ENCODE data around the gene GRN. TPM values are rescaled to one million over a fixed set of nuclear protein-coding genes. Genes with fewer than 3 reads are reported as not detected.
"Not testable (repeated sequence)": the region's sequence is repeated elsewhere in the genome, so short reads cannot be mapped to it uniquely, and the experiment has no call there.

The GRN gene
- total RNA-seq, 1 experiment from 2014 or later: 138 TPM

DNA sequence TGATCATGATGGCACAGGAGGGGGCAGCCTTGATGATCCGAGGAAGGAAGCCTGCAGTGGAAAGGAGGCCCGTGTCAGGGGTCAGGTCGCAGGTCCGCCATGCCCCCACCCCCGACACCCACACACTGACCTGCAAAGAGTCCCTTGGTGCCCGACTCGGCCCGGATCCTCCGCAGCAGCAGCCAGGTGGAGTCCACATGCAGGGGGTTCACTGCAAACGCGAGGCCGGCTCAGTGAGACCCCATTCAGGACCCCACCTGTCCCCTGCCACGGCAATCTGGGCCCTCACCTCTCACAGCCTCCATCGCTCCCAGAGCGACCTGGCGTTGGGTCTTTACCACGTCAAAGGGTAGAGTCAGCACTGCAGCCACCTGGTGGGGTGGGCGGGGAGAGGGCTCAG, 25.0 kb upstream of the GRN start:
- no peak for DNase-seq (ENCODE audit: extremely low read depth, low read depth)

DNA sequence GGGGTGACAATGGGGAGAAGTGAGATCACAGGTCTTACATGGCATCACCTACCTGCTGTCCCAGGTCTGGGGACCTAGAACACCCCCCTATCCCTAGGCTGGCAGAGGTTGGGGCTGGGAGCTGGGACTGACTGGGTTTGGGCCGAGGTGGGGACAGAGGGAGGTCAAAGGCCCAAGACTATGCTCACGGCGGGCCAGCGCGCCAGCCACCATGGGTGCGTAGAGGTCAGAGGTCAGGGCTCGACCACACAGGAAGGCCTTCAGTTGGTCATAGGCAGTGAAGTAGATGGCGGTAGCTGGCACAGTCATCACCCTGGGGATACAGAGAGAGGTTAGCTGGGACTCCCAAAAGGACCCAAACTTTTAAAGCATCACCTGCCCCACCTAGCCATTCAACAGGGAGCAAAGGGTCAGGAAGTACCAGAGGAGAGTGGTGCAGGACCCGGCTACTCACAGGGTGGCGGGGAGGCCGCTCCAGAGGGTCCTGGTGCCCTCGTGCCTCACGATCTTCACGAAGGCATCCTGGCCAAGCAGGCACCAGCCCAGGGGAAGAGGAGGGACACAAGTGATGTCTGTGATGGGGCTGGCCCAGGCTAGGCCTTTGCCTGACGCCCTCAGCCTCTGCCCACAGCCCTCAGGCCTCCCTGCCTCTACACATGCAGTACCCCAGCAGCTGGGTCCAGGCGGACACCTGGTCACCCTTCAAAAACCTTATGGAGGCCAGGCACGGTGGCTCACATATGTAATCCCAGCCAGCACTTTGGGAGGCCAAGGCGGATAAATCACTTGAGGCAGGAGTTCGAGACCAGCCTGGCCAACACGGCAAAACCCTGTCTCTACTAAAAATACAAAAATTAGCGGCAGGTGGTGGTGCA, 23.6 kb upstream of the GRN start:
- no peak for DNase-seq (ENCODE audit: extremely low read depth, low read depth)

DNA sequence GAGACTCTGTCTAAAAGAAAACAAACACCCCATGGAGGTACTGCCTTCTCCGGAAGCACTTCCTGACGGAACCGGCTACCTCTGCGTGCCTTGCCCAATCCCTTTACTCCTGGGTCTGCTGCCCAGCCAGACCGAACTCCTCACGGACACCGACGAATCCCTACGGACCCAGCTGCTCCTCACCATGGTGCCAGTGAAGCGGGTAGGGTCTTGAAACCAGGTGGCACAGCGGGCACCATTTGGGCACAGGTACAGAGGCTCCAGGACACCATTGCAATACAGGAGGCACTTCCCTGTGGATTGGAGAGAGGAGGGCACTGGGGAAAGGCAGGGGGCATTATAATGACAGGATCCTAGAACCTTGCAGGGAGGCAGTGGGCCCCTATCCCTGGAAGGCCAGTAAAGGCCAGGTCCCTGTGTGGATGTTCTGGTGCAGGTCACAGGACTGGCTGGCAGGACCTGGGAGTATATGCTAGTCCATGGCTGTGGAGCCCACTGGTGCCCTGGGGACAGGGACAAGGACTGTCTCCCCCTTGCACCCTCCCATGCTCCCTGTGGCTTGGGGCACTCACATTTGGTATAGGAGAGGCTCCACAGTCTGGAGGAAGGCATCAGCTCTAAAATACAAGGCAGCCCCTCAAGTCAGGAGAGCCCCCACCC, 22.7 kb upstream of the GRN start:
- no peak for DNase-seq (ENCODE audit: extremely low read depth, low read depth)

DNA sequence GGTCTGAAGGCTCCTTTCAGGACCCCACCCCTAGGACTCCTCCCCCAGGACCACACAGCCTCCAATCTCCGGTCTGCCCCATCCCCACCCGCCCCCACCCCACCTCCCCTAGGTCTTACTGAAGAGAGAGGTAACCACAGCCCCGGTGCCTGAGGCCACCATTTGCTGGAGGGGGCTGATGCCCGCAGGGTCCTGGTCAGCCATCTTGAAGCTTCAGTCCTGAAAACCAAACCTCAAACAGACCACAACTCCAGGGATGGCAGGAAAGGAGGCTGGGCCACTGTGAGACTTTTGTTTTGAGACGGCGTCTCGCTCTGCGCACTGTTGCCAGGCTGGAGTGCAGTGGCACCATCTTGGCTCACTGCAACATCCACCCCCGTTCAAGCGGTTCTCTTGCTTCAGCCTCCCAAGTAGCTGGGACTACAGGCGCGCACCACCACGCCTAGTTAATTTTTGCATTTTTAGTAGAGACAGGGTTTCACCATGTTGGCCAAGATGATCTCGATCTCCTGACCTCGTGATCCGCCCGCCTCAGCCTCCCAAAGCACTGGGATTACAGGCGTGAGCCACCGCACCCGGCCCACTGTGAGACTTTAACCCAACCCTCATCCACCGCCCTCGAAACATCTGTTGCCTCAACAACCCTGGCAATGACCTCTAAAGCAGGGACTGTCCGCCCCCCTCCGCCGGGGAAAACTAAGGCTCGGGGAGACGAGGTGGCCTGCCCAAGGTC, 21.6 kb upstream of the GRN start:
- no peak for DNase-seq (ENCODE audit: extremely low read depth, low read depth)

DNA sequence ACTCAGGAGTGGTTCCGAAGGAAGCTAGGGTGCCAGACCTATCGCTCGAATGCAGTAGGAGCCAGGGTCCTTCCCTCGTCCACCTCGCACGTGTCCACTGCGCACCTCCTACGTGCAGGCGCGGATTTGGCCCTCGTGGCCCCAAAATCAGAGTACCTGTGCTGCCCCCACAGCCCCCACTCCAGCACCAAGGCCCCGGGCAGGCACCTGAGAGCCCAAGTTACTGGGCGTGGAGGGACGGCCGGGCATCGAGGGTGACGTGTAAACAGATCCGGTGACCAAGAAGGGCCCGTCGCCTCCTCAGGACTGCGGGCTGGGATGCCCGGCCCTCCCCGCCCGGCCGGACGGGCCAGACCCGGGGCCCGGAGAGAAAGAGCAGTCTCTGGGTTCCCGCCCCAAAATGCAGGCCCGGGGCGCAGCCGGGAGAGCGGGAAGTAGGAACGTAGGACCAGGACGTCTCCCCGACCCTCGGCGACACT, 21.0 kb upstream of the GRN start:
- no peak for DNase-seq (ENCODE audit: extremely low read depth, low read depth)

DNA sequence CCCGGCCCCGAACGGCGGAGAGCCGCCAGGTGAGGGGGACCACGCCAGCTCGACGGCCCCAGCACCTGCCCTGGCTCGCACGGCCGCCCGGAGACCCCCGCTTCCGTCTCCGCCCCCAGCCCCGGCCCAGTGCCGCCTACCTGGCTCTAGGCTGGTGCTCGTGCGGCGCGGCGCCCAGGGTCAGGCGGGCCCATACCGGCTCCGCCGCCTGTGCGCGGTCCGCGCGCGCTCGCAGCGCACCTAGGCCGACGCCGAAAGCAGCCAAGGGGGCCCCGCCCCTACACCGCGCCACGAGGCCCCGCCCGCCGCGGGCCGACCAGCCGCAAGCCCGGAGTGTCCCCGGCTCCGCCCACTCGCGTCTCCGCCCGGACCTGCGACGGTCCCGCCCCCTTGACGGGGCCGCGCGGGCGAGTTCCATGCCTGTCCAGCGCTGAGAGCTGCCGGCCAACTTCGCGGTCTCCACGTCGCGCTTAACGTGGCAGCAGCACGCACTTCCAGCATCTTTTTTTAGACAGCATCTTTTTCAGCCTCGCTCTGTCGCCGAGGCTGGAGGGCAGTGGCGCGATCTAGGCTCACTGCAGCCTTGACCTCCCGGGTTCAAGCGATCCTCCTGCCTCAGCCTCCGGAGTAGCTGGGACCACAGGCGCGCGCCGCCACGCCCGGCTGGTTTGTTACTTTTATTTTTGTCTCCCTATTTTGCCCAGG, 20.4 kb upstream of the GRN start, which contains the start of gene SLC25A39:
Gene SLC25A39, minus strand, starts transcription at position 253 of the 705 bp plus-strand sequence. CDS start 1,261 bp downstream, outside the sequence.
- peak; percentile 88 for DNase-seq (ENCODE audit: extremely low read depth, low read depth)

DNA sequence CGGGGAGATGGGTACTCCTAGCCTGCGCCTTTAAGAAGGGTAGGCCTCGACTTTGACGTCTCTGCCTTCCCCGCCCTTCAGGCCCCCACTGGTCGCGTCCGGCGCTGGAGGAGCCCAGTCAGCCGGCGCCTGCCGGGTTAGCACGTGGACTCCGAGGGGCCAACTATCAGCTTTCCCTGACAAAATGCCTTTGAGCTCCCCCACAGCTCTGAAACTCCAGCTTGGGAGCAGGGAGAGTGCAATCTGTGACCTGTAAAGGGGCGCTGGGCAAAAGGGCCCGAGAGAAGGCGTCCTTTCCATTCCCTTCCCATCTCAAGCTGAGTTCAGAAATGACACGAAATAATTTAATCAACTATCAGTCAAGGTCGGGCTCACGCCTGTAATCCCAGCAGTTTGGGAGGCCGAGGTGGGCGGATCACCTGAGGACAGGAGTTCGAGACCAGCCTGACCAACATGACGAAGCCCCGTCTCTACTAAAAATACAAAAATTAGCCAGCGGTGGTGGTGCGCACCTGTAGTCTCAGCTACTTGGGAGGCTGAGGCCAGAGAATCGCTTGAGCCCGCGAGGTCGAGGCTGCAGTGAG, 18.1 kb upstream of the GRN start:
- peak; percentile 96 for DNase-seq (ENCODE audit: extremely low read depth, low read depth)

DNA sequence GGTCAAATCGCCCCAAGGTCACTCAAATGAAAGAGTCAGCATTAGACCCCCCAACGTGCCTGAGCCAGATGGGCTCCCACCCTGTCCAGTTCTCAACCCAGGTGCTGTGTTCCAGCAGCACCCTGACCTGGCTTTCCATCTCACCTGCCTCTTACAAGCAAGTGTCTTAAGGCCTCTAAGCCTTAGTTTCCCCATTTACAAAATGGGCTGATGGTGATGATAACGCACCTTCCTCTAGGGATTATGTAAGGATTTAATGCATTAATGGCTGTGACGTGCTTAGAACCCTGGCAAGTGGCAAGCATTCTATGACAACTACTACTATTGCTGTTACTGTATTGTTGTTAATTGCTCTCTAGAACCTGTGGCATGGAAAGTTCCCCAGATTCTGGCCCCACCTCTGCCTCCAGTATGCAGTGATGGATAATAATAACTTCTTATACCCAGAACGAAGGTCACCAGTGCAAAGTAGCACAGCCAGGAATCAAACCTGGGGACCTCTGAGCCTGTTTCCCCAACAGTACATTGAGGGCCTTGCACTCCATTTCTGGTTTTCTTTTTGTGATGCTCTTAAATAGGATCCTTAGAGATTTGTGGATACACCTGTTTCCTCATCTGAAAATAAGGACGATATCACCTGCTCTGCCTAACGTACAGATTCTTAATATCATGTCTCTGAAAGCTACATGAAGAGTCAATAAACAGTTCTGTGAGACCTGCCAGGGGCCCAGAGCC, 17.2 kb upstream of the GRN start:
- DNase-seq (ENCODE audit: extremely low read depth, low read depth): no peak

DNA sequence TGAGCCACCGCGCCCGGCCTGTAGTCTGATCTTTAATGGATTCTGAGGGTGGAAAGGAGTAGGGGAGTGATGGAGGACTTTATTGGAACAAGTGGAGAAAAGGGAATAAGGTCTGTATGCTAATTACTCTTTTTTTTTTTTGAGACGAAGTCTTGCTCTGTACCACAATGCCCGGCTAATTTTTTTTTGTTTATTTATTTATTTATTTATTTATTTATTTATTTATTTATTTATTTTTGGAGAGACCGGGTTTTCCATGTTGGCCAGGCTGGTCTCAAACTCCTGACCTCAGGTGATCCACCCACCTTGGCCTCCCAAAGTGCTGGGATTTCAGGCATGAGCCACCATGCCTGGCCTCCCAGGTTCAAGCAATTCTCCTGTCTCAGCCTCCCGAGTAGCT, 15.6 kb upstream of the GRN start:
- DNase-seq (ENCODE audit: extremely low read depth, low read depth): not testable (repeated sequence)

DNA sequence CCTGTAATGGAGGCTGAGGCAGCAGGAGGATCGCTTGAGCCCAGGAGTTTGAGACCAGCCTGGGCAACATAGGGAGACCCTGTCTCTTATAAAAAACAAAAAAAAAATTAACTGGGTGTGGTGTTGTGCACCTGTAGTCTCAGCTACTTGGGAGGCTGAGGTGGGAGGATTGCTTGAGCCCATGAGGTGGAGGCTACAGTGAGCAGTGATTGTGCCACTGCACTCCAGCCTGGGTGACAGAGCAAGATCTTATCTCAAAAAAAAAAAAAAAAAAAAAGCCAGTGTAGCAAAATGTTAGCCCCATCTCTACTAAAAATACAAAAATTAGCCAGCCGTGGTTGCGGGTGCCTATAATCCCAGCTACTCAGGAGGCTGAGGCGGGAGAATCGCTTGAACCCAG, 14.8 kb upstream of the GRN start:
- not testable (repeated sequence) for DNase-seq (ENCODE audit: extremely low read depth, low read depth)

DNA sequence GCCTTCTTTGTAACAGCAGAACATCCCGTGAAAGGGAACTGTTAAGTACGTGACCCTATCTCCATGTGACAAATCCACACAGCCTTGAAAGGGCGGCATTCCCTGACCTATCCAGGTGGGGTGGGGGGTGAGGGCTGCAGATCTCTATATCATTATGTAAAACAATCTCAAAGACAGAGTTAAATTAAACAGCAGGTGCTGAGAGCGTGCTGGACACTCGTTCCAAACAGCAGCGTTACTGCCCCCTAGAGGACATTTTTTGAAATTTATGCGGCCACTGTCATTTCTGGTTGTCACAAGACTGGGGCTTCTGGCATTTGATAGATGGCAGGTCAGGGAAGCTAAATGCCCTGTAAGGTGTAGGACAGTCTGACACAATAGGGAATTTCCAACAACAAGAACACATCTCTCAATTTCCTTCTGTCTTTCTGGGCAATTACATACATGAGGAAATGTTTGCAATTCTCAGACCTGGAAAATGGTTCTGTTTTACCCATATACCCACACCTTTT, 13.8 kb upstream of the GRN start:
- DNase-seq (ENCODE audit: extremely low read depth, low read depth): peak; percentile 72

DNA sequence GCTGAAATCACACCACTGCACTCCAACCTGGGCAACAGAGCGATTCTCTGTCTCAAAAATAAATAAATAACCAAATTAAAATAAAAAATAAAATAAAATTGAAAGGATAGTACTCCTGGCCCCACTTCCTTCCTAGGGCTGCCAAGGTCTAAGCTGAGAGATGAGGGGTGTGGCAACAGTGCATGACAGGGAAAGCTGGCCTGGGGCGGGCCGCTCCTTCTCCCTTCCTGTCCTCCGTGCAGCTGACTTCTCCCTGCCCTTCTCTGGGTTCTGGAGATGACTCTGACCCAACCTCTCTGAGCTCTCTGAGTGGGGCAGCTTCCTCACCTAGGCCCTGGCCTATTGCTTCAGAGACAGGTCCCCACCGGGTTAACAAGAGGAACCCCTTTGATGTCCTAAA, 11.7 kb upstream of the GRN start:
- DNase-seq (ENCODE audit: extremely low read depth, low read depth): no peak

DNA sequence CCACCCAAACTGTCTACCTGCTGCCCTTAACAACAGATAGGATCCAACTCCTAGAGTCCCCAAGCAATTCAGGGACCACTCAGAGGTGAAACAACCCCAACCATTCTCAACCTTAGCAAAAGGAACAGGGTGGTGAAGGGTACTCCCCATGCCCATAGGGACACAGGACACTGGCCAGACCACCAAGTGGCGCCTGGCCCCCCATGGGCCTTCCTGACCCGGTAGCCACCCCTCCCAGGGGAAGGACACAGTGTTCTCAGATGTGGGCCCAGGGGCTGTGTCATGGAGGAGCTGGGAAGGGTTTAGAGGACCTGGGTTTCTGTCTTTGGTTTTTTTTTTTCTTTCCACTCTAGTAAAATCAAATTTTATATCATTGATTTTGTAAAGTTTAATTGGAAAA, 10.8 kb upstream of the GRN start:
- DNase-seq (ENCODE audit: extremely low read depth, low read depth): no peak

DNA sequence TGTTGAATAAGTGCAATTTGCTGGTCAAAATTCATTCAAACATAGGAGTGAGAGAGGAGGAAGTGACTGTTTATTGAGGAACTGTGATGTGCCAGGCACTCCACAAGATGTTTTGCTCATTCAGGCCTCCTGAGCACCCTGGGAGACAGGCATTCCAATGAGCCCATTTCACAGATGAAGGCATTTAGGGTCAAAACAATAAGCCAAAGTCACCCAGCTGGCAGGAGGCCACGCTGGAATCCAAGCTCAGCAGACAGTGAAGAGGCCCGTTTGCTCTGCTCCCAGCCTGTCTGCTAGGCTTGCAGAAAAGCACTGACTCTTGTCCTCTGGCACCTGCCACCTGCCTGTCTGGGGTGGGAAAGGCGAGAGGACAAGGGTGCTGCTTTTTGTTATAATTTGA, 10.4 kb upstream of the GRN start:
- DNase-seq (ENCODE audit: extremely low read depth, low read depth): no peak

DNA sequence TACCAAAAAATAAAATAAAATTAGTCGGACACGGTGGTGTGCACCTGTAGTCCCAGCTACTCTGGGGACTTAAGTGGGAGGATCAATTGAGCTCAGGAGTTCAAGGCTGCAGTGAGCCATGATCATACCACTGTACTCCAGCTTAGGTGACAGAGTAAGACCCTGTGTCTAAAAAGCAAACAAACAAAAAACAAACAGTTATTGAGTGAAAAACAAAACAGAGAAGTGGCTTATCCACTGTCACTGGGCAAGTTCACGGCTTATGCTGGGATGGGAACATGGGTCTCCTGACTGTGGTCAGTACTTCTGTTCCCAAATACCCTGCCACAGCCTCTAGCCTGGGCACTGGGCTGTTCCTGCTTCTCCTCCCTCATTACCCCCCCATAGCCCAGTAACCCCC, 9.5 kb upstream of the GRN start:
- no peak for DNase-seq (ENCODE audit: extremely low read depth, low read depth)

DNA sequence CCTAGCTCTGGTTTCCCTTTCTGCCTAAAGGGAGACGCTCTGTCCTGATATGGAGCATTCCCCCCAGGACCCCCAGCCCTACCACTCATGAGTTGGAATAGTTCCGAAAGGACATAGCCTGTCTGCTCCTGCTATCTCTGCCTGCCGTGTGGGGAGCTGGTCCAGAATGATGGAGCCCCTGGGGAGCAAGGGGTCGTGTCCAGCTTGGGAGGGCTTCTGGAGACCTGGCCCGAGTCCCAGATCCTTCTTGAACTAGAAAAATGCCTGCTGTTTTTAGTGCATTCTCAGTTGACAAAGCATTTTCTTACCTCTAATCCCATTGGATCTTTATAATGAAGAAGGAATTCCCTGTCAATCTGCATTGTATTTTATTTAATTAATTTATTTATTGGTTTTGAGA, 9.1 kb upstream of the GRN start:
- no peak for DNase-seq (ENCODE audit: extremely low read depth, low read depth)

DNA sequence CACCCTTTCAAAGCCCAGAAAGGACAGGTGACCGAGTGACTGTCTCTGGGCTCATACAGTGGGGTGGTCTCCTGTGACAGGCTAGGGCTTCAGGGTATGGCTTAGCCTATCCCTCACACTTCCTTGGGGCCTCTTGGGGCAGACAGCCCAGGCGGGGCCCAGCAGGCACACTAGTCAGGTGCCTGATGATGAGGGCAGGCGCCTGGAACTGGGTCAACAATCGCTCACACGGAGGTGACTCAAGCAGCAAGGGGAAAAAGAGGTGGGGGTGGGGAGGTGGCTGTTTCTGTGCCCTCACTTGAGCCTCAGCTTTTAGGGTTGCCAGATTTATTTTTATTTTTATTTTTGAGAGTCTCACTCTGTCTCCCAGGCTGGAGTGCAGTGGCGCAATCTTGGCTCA, 6.4 kb upstream of the GRN start:
- DNase-seq (ENCODE audit: extremely low read depth, low read depth): no peak

DNA sequence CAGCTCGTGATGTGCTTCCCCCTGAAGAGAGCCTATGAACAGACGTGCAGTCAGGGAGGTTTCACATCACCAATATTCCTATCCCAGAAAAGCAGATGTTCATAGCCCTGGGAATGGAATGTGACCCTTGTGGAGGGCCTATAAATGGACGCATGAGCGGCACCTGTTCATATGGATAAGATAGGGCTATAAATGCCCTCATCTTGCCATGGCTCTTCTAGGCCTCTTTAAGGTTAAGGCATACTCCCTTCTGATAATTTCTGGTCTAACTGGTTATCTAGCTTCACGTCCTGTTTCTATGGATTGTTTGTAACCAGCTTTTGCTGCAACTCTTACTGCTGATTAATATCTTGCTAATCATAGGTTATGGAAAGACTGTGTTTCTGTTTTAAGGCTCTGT, 4.5 kb upstream of the GRN start:
- not testable (repeated sequence) for DNase-seq (ENCODE audit: extremely low read depth, low read depth)

DNA sequence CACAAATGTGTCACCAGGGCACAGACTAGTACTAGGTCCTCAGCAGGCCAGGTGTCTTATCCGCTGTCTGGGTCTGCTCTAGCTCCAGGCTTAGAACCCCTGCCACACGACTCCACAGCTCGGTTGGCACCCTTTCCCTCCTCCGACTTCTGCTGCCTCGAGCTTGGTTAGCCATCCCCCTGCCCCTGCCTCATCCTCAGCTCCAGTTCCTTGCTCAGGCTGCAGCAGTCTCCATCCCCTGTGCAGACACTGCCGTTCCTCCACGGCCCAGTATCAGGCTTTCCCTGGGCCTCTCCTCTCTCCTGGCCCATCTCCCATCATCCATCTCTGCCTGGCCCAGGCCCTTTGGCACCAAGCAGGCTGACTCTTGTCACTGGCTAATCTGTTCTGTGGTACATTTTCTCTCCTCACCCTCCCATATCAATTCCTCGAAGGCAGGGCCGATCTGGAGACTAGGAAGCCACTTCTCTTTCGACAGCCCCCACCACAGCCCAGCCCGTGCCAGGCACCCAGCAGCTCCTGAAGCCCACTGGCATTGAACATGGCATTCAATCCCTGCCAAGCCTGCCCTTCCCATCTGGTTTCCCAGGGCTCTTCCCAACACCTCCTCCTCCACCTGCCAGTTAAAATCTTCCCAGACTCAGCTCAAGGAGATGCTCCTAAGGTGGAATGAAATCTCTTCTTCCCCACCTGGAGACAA, 1.4 kb upstream of the GRN start:
- DNase-seq (ENCODE audit: extremely low read depth, low read depth): no peak
